HG03066 (cell line): Measurements from ENCODE around the gene TMTC1.

ENCODE experiments used
- ATAC-seq: cut with Tn5 transposase; IDR thresholded peaks from one replicate; pipeline ENCODE4 v1.9.1; 2021; ENCODE audit warnings: low read depth; ENCODE audit not compliant: unreplicated experiment

TMTC1 gene

DNA sequence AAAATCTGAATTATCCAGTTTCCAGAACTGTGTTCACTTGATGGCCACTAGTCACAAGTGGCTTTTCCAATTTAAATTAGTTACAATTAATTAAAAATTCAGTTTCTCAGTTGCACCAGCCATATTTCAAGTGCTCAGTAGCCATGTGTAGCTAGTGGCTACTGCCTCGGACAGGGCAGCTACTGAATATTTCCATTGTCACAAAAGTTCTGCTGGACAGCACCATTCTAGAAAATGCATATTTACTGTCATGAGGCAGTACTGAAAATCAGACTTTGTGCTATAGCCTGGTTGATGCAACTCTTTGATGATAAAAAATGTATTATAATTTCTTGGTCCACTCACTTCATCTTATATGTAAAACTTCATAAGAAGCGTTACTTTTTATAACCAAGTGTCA is 274.8 kb downstream of the TMTC1 start:
- no peak for ATAC-seq

GRCh38 chr12:29505122-29505521 is 278.6 kb downstream of the TMTC1 start:
- ATAC-seq: no peak

GRCh38 chr12:29503283-29503682 is 280.5 kb downstream of the TMTC1 start:
- ATAC-seq: no peak

GRCh38 chr12:29499235-29499634 is 284.5 kb downstream of the TMTC1 start:
- no peak for ATAC-seq

DNA sequence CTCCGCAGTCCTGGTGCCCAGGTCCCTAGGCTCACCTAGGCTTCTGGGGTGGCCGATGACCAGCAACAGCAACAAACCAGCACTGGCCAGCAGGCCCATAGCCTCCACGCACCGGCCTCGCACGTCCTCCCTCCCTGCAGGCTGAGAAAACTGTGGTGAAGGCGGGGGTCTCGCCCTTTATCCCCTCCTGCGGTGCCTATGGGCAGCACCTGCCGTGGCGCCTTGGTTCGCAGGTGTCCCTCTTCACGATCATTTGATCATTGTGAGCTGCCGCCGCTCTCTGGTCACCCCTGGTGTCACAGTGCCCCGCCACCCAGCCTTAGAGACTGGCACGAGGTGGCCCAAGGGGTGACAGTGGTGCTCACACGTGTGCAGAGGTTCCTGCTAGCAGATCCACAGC is 286.2 kb downstream of the TMTC1 start, which contains the start of gene OVCH1:
TSS of gene OVCH1 (minus strand) at position 99 of the 400 bp plus-strand sequence. CDS start at position 99, 0 bp downstream.
- ATAC-seq: no peak

- ATAC-seq: no peak
Observed at GRCh38 chr12:29492891-29493290, 290.9 kb downstream of the TMTC1 start.

GRCh38 chr12:29486972-29487371 is 296.8 kb downstream of the TMTC1 start:
- ATAC-seq: no peak

DNA sequence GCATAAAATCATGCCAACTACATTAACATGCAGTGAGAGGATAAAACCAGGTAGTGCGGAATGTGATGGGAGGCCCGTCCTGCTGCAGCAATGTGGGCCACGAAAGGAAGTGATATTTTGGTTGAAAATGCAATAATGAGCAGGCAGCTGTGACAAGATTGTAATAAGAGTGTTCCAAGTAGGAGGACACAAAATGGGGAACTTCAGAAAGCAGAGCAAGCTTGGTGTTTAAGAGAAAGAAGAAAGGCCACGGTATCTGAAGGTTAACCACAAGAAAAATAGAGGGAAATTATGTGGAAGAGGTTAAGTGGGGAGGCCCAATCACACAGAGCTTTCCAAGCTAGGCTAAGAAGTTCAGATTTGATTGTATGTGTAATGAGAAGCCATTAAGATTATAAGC is 320.5 kb downstream of the TMTC1 start:
- ATAC-seq: no peak

GRCh38 chr12:29460082-29460481 is 323.7 kb downstream of the TMTC1 start:
- no peak for ATAC-seq

- no peak for ATAC-seq
Observed at GRCh38 chr12:29455087-29455486, 328.7 kb downstream of the TMTC1 start.

DNA sequence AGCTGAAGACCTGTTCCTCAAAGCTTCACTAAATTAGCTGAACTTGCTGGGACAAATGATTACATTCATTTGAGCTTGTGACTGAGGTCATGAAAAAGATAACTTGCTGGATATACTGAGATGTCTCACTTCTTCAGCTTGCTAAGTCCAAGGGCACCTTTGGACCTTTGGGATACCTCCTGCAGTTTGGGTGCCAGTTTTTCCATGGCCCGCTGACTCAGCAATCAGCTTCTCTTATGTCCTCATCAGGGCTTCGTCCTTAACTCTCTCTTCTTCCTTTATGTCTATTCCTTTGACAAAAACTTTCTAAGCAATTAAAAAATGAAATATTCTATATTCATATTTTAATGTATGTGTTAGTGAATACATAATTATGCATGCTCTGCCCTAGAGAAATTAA is 331.9 kb downstream of the TMTC1 start:
- ATAC-seq: no peak
